ENCODE measurements around the gene ARL10.

DNA sequence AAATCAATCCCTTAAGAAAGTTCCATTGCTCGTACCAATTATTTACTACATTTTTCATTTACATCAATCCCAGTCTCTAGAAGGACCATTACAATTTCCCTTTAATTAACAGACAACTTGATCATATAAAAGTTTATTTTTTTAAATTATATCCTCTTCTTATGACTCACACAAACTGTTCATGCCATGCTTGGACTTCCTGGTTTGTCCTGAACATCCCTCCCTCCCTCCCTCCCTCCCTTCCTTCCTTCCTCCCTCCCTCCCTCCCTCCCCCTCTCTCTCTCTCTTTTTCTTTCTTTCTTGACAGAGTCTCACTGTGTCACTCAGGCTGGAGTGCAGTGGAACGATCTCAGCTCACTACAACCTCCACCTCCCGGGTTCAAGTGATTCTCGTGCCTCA is 62.7 kb downstream of the ARL10 start:
- TF ChIP-seq, protein P1, sequence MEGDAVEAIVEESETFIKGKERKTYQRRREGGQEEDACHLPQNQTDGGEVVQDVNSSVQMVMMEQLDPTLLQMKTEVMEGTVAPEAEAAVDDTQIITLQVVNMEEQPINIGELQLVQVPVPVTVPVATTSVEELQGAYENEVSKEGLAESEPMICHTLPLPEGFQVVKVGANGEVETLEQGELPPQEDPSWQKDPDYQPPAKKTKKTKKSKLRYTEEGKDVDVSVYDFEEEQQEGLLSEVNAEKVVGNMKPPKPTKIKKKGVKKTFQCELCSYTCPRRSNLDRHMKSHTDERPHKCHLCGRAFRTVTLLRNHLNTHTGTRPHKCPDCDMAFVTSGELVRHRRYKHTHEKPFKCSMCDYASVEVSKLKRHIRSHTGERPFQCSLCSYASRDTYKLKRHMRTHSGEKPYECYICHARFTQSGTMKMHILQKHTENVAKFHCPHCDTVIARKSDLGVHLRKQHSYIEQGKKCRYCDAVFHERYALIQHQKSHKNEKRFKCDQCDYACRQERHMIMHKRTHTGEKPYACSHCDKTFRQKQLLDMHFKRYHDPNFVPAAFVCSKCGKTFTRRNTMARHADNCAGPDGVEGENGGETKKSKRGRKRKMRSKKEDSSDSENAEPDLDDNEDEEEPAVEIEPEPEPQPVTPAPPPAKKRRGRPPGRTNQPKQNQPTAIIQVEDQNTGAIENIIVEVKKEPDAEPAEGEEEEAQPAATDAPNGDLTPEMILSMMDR (IDR thresholded peaks at IDR 0.05; ENCODE audit: borderline replicate concordance, extremely low read depth, low read length, poor library complexity, severe bottlenecking): no peak
- no peak for TF ChIP-seq EZH2 (IDR thresholded peaks at IDR 0.05; ENCODE audit: borderline replicate concordance, low read depth, low read length, severe bottlenecking)

Measured in DND-41 (cell line).